ENCODE results near the gene MPP1.

GRCh38 chrX:154821523-154821922 is 16.2 kb upstream of the MPP1 start:
- no peak for TF ChIP-seq CTCF (conservative IDR thresholded peaks at IDR 0.05)
- no peak for TF ChIP-seq ZFX (IDR thresholded peaks at IDR 0.05)

Data from C4-2B (cell line).